Peyer's patch (tissue), 4 donors: ENCODE data around the gene SRSF7. TPM values are rescaled to one million over a fixed set of nuclear protein-coding genes. Genes with fewer than 3 reads are reported as not detected.
A peak's percentile ranks its signal among the peaks of the same experiment; 100 is the strongest.
"Not testable (repeated sequence)": the region's sequence is repeated elsewhere in the genome, so short reads cannot be mapped to it uniquely, and the experiment has no call there.

ENCODE experiments used
- DNase-seq, 3 donors: peaks; one replicate each; pipeline ENCODE4 v3.0.0-alpha.2; 2017 to 2019
- H3K27ac ChIP-seq, 4 donors: fragments of 200-600 bp; sonication (generic); one replicate each; pipeline ENCODE4 v1.5.1; 2016 to 2019
- H3K27me3 ChIP-seq, 2 donors: fragments of 200-600 bp; sonication (generic); one replicate each; pipeline ENCODE4 v1.5.1; 2019
- H3K36me3 ChIP-seq, 3 donors: fragments of 200-600 bp; sonication (generic); one replicate each; pipeline ENCODE4 v1.5.1; 2016 to 2019
- H3K4me1 ChIP-seq, 4 donors: fragments of 200-600 bp; sonication (generic); one replicate each; pipeline ENCODE4 v1.5.1; 2016 to 2019
- H3K4me3 ChIP-seq, 4 donors: fragments of 200-600 bp; sonication (generic); 1 replicate in 3 of 4; 2 replicates in 1 of 4; pipeline ENCODE4 v1.5.1; 2016 to 2019; ENCODE audit warnings: mild to moderate bottlenecking in 1 of 4
- H3K9me3 ChIP-seq, 4 donors: fragments of 200-600 bp; sonication (generic); one replicate each; pipeline ENCODE4 v1.5.1; 2016 to 2019; ENCODE audit warnings: mild to moderate bottlenecking in 1 of 4
- CTCF ChIP-seq, 6 experiments: fragments of 450-650 bp in 4 of 6; fragments of 200-600 bp in 2 of 6; sonication (generic) in 1 of 6; IDR thresholded peaks; one replicate each; pipeline ENCODE4 v1.5.1; 2017 to 2019; ENCODE audit warnings: antibody characterized with exemption in 6 of 6, mild to moderate bottlenecking in 3 of 6, moderate library complexity in 1 of 6
- POLR2A ChIP-seq, 2 donors: fragments of 450-650 bp; IDR thresholded peaks; one replicate each; pipeline ENCODE4 v1.5.1; 2017; ENCODE audit warnings: antibody characterized with exemption in 2 of 2, mild to moderate bottlenecking in 2 of 2, moderate library complexity in 2 of 2
- total RNA-seq, 4 donors: library from RNA; depleted of rRNA; stranded (reverse); fragments of >200 nt; gene quantifications; one replicate each; pipeline ENCODE4 v1.1.0, GENCODE V29; 2016

The SRSF7 gene
- total RNA-seq, 4 donors from 2014 or later = 93.3 to 295 (median 139) TPM

- no peak overlapping the region for H3K4me3 ChIP-seq
- DNase-seq = no peak
- H3K36me3 ChIP-seq = no peaks in the 10 kb centered on the region
- H3K27me3 ChIP-seq = no peaks in the 10 kb centered on the region
- peak overlapping the region in 2 of 4 donors; percentile 65 to 73 for H3K27ac ChIP-seq
- H3K4me1 ChIP-seq = peaks cover 0 to 24% (median 3%) of the 10 kb centered on the region in 4 donors
- no peak for TF ChIP-seq POLR2A (IDR thresholded peaks at IDR 0.05)
- TF ChIP-seq CTCF (IDR thresholded peaks at IDR 0.05) = no peak
- no peaks in the 10 kb centered on the region for H3K9me3 ChIP-seq
Observed at GRCh38 chr2:38792751-38793150, 41.6 kb upstream of the SRSF7 start.

- not testable (repeated sequence) for H3K27me3 ChIP-seq, H3K9me3 ChIP-seq, DNase-seq, H3K36me3 ChIP-seq, H3K4me3 ChIP-seq
- Histone ChIP-seq H3K4me1 (peaks cover 0 to 24% (median 3%) of the 10 kb centered on the region in 4 donors), H3K27ac (peak overlapping the region in 2 of 4 donors; percentile 65 to 73)
Observed at GRCh38 chr2:38792321-38792720, 41.2 kb upstream of the SRSF7 start.

- no peak overlapping the region for H3K27ac ChIP-seq
- peaks cover 0 to 24% (median 3%) of the 10 kb centered on the region in 4 donors for H3K4me1 ChIP-seq
- DNase-seq = no peak
- H3K9me3 ChIP-seq = no peaks in the 10 kb centered on the region
- TF ChIP-seq POLR2A (IDR thresholded peaks at IDR 0.05) (no peak), CTCF (IDR thresholded peaks at IDR 0.05) (no peak)
- H3K27me3 ChIP-seq = no peaks in the 10 kb centered on the region
- no peaks in the 10 kb centered on the region for H3K36me3 ChIP-seq
- H3K4me3 ChIP-seq = no peak overlapping the region
Observed at GRCh38 chr2:38791744-38792143, 40.6 kb upstream of the SRSF7 start.

- peak overlapping the region in 3 of 4 donors; percentile 60 to 77 (median 77) for H3K27ac ChIP-seq
- TF ChIP-seq POLR2A (IDR thresholded peaks at IDR 0.05) (no peak), CTCF (IDR thresholded peaks at IDR 0.05) (no peak)
Observed at GRCh38 chr2:38789691-38790090, 38.5 kb upstream of the SRSF7 start.

GRCh38 chr2:38788306-38788705 lies 37.1 kb upstream of the SRSF7 start:
- Histone ChIP-seq H3K4me3 (no peak overlapping the region), H3K27me3 (no peaks in the 10 kb centered on the region), H3K27ac (peak overlapping the region in 1 of 4 donors; percentile 76), H3K9me3 (no peaks in the 10 kb centered on the region), H3K4me1 (peaks cover 0 to 37% (median 3%) of the 10 kb centered on the region in 4 donors), H3K36me3 (no peaks in the 10 kb centered on the region)
- DNase-seq = no peak
- TF ChIP-seq CTCF (IDR thresholded peaks at IDR 0.05) (no peak), POLR2A (IDR thresholded peaks at IDR 0.05) (peak in 1 of 2 donors; percentile 8)

More at GRCh38 chr2:38789691-38790090, 38.5 kb upstream of the SRSF7 start:
- Histone ChIP-seq H3K4me1 (peaks cover 0 to 27% (median 3%) of the 10 kb centered on the region in 4 donors), H3K9me3 (no peaks in the 10 kb centered on the region), H3K36me3 (no peaks in the 10 kb centered on the region), H3K4me3 (peak overlapping the region in 1 of 4 donors; percentile 5), H3K27me3 (no peaks in the 10 kb centered on the region)
- peak in 2 of 3 donors; percentile 53 to 61 for DNase-seq

- Histone ChIP-seq H3K4me3 (no peak overlapping the region), H3K4me1 (peaks cover 0 to 19% (median 0%) of the 10 kb centered on the region in 4 donors)
Observed at GRCh38 chr2:38783586-38783985, 32.4 kb upstream of the SRSF7 start.

More at GRCh38 chr2:38783586-38783985, 32.4 kb upstream of the SRSF7 start:
- no peak overlapping the region for H3K27ac ChIP-seq
- no peak for DNase-seq
- H3K27me3 ChIP-seq = no peaks in the 10 kb centered on the region
- no peaks in the 10 kb centered on the region for H3K9me3 ChIP-seq
- peaks cover 0 to 11% (median 0%) of the 10 kb centered on the region in 3 donors for H3K36me3 ChIP-seq
- TF ChIP-seq CTCF (IDR thresholded peaks at IDR 0.05) (no peak), POLR2A (IDR thresholded peaks at IDR 0.05) (no peak)
